ENCODE results near the gene EHBP1L1. TPM values are rescaled to one million over a fixed set of nuclear protein-coding genes. Genes with fewer than 3 reads are reported as not detected.

The EHBP1L1 gene
- total RNA-seq, 1 experiment from 2014 or later, result 126 TPM

GRCh38 chr11:65595543-65596281 is 19.9 kb downstream of the EHBP1L1 start, which contains the start of gene KCNK7:
Gene KCNK7, minus strand, starts transcription at chr11:65595800. Its CDS starts 28 bp downstream, at chr11:65595772.
- peak; percentile 22 for DNase-seq
- no peak within 1 kb of the TSS for H3K4me2 ChIP-seq (ENCODE audit: low read length)
- no peaks in the 10 kb centered on the region for H3K9me3 ChIP-seq (ENCODE audit: low read length)
- intact Hi-C loops (cut with micrococcal nuclease), result no loop called here
- no peaks in the 10 kb centered on the region for H3K27me3 ChIP-seq (ENCODE audit: low read length)
- H3K9ac ChIP-seq (ENCODE audit: low read length), result no peak within 1 kb of the TSS
- peak; percentile 11 for ATAC-seq
- ChIA-PET CTCF (interaction anchor here (1.1 kb wide), 2 partner anchors 18 to 55 kb away, joined by 4 to 5 read pairs; no protein-coding TSS in a partner anchor), POLR2A (ENCODE audit: unreplicated experiment) (interaction anchor here (0.5 to 0.6 kb wide), 3 partner anchors 20 to 67 kb away, joined by 3 to 5 read pairs (median 4); partner anchors contain the start of genes PCNX3 and RELA)
- no peak for TF ChIP-seq CTCF (conservative IDR thresholded peaks at IDR 0.05; ENCODE audit: low read depth, low read length)
- no peak for TF ChIP-seq EZH2 (IDR thresholded peaks at IDR 0.05; ENCODE audit: low read length, unreplicated experiment)
- no peak for TF ChIP-seq EZH2phosphoT487 (IDR thresholded peaks at IDR 0.05; ENCODE audit: borderline replicate concordance, low read length)
- H3K4me3 ChIP-seq (ENCODE audit: low read length), result no peak within 1 kb of the TSS
- H4K20me1 ChIP-seq (ENCODE audit: low read length), result no peaks in the 10 kb centered on the region
- no peaks in the 10 kb centered on the region for H3K79me2 ChIP-seq (ENCODE audit: low read length)
- no peak within 1 kb of the TSS for H2AFZ ChIP-seq (ENCODE audit: low read length)
- H3K9me2 ChIP-seq (replicated peaks; ENCODE audit: low read length), result no peaks in the 10 kb centered on the region
- no peaks in the 10 kb centered on the region for H3F3A ChIP-seq (ENCODE audit: low read length, unreplicated experiment)
- no peaks in the 10 kb centered on the region for H3K4me1 ChIP-seq (ENCODE audit: insufficient read depth, low read length)
- H3K27ac ChIP-seq (ENCODE audit: low read length), result no peak within 1 kb of the TSS
- peaks cover 12% of the 10 kb centered on the region; the same call in 1 of the 2 replicates for H3K36me3 ChIP-seq (ENCODE audit: low read depth, low read length)
- no TSS peak for BruUV-seq (replicated peaks)

- Histone ChIP-seq H3K27ac (ENCODE audit: low read length) (no peak overlapping the region), H3K36me3 (ENCODE audit: low read depth, low read length) (peaks cover 12% of the 10 kb centered on the region; the same call in 1 of the 2 replicates), H4K20me1 (ENCODE audit: low read length) (no peaks in the 10 kb centered on the region), H3F3A (ENCODE audit: low read length, unreplicated experiment) (no peaks in the 10 kb centered on the region), H3K27me3 (ENCODE audit: low read length) (no peaks in the 10 kb centered on the region), H3K9me3 (ENCODE audit: low read length) (no peaks in the 10 kb centered on the region), H2AFZ (ENCODE audit: low read length) (no peak overlapping the region), H3K79me2 (ENCODE audit: low read length) (no peaks in the 10 kb centered on the region), H3K9me2 (replicated peaks; ENCODE audit: low read length) (no peaks in the 10 kb centered on the region), H3K4me3 (ENCODE audit: low read length) (no peak overlapping the region), H3K4me2 (ENCODE audit: low read length) (no peak overlapping the region), H3K4me1 (ENCODE audit: insufficient read depth, low read length) (no peaks in the 10 kb centered on the region), H3K9ac (ENCODE audit: low read length) (no peak overlapping the region)
- intact Hi-C loops (cut with micrococcal nuclease), result no loop called here
- CTCF ChIA-PET, result no interaction called here
- DNase-seq (no peak), ATAC-seq (no peak)
- no TSS peak for BruUV-seq (replicated peaks)
- POLR2A ChIA-PET (ENCODE audit: unreplicated experiment), result interaction anchor here (0.6 kb wide), 1 partner anchor 32 kb away, joined by 4 read pairs; no protein-coding TSS in a partner anchor
- TF ChIP-seq EZH2 (IDR thresholded peaks at IDR 0.05; ENCODE audit: low read length, unreplicated experiment), result no peak
- no peak for TF ChIP-seq EZH2phosphoT487 (IDR thresholded peaks at IDR 0.05; ENCODE audit: borderline replicate concordance, low read length)
- no peak for TF ChIP-seq CTCF (conservative IDR thresholded peaks at IDR 0.05; ENCODE audit: low read depth, low read length)
These were observed 20.7 kb downstream of the EHBP1L1 start for GRCh38 chr11:65596520-65596919.

- ChIA-PET POLR2A (ENCODE audit: unreplicated experiment) (no interaction called here), CTCF (no interaction called here)
- Histone ChIP-seq H3K4me2 (ENCODE audit: low read length) (no peak overlapping the region), H3K4me1 (ENCODE audit: insufficient read depth, low read length) (no peaks in the 10 kb centered on the region), H3F3A (ENCODE audit: low read length, unreplicated experiment) (no peaks in the 10 kb centered on the region), H4K20me1 (ENCODE audit: low read length) (no peaks in the 10 kb centered on the region), H3K36me3 (ENCODE audit: low read depth, low read length) (peaks cover 12% of the 10 kb centered on the region; the same call in 1 of the 2 replicates), H3K9me3 (ENCODE audit: low read length) (no peaks in the 10 kb centered on the region), H3K9ac (ENCODE audit: low read length) (no peak overlapping the region), H3K27me3 (ENCODE audit: low read length) (no peaks in the 10 kb centered on the region), H2AFZ (ENCODE audit: low read length) (no peak overlapping the region), H3K9me2 (replicated peaks; ENCODE audit: low read length) (no peaks in the 10 kb centered on the region), H3K79me2 (ENCODE audit: low read length) (no peaks in the 10 kb centered on the region), H3K27ac (ENCODE audit: low read length) (no peak overlapping the region), H3K4me3 (ENCODE audit: low read length) (no peak overlapping the region)
- intact Hi-C loops (cut with micrococcal nuclease), result no loop called here
- TF ChIP-seq EZH2 (IDR thresholded peaks at IDR 0.05; ENCODE audit: low read length, unreplicated experiment) (no peak), CTCF (conservative IDR thresholded peaks at IDR 0.05; ENCODE audit: low read depth, low read length) (no peak), EZH2phosphoT487 (IDR thresholded peaks at IDR 0.05; ENCODE audit: borderline replicate concordance, low read length) (no peak)
- ATAC-seq (no peak), DNase-seq (no peak)
- BruUV-seq (replicated peaks), result no TSS peak
These were observed 22.4 kb downstream of the EHBP1L1 start for GRCh38 chr11:65598258-65598699.
